HG03354 (cell line): Measurements from ENCODE around the gene RPLP2.

ENCODE experiments used
- ATAC-seq: cut with Tn5 transposase; IDR thresholded peaks from one replicate; pipeline ENCODE4 v1.9.1; 2021; ENCODE audit warnings: mild to moderate bottlenecking; ENCODE audit not compliant: unreplicated experiment, poor library complexity, severe bottlenecking

The RPLP2 gene

DNA sequence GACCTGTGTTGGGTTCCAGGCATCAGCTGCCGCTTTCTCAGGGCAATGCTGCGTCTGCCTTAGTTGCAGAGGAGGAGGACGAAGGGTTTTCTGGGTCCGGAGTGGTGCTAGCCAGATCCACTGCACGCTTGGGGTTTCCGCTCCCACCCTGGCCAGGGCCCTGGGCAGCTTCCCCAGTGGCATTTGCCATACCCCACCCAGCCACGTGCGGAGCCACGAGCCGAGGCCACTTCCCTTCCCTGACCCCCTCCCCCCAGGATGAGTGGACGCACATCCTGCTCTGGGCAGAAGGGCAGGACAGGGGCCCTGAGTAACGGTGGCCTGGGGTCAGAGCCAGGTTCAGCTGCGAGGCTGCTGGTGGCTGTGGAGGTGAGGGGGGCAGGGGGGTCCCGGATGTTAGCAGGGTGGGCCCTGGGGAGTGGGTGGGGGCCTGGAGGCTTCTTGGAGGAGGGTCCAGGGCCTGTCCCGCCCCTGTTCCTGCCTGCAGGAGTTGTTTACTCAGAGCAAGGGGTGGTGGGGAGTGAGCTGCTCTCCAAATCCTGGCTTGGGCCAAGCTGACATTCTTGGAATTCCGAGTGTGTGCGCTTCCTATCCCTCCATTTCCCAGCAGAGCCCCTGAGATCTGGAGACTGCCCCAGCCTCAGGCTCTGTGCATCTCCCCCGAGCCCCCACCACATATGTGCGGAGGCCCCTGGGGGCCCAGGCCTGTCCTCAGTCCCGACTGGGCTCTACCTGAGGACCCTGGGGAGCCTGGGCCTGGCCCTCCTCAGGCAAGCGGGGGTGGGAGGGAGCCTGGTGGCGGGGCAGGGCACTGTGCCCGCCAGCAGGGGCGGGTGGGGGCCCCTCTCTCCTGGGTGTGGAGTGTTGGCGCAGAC lies 34.3 kb downstream of the RPLP2 start:
- ATAC-seq = no peak

DNA sequence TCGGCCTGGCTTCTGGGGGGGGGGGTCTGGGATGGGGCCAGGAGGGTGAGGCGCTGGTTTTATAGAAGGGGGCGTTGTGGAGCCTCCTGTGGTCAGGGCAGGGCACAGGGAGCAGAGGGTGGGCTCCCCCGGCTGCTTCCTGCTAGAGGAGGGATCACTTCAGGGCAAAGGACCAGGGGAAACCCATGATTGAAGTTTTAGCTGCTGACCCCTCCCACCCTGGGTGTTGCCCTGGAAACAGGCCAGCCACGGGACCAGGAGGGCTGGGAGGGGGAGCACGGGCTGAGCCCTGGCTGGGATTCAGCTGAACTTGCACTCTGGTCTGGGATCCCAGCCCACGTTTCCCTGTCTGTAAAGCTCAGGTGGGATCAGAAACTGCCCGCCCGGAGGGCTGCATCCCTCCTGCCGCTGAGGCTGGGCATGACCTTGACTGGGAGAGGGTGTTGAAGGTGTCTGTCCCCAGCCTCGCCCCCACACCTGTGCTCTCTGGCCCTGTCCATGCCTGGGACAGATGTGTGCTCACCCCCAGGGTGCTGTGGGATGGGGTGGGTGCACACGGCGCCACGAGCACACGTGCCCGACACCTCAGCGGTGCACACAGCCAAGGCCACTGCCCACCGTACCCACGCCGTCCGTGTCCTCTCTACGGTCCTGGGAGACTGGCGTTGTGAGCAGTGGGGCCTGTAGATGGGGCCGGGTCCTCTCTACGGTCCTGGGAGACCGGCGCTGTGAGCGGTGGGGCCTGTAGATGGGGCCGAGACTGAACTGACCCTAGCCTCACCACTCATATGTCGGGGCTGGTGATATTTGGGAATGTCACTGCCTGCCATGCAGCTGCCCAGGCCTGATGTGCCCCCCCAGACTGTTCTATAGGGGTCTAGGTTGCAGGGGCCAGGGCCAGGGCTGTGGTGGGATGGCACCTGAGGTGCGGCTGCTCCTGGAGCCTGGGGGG lies 35.2 kb downstream of the RPLP2 start:
- ATAC-seq = no peak

DNA sequence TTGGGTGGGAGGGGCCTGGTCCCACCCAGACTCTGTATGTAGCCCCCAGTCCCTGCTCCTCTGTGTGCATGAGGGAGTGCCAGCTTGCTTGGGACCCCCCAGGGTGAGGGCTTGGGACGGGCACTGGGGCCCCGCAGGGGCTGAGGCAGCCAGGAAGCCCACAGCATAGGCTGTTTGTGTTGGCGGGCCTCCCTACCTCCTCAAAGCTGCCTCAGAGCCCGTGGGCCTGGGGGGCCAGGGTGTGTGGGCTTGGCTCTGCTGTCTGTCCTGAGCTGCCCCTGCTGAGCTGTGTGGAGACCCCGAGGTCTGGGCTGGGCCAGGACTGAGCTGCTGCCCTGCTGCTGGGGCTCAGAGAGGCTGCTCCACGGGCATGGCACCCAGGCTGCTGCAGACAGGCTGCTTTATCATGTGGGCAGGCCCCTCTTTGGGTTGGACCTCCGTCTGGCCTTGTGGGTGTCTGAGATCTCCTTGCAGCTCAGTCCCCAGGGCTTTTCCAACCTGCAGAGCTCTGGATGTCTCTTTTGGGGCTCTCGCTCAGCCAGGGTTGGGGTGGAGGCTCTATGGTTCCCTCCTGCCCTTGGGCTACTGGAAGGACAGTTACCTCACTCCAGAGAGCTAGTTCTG lies 36.2 kb downstream of the RPLP2 start:
- ATAC-seq = no peak

DNA sequence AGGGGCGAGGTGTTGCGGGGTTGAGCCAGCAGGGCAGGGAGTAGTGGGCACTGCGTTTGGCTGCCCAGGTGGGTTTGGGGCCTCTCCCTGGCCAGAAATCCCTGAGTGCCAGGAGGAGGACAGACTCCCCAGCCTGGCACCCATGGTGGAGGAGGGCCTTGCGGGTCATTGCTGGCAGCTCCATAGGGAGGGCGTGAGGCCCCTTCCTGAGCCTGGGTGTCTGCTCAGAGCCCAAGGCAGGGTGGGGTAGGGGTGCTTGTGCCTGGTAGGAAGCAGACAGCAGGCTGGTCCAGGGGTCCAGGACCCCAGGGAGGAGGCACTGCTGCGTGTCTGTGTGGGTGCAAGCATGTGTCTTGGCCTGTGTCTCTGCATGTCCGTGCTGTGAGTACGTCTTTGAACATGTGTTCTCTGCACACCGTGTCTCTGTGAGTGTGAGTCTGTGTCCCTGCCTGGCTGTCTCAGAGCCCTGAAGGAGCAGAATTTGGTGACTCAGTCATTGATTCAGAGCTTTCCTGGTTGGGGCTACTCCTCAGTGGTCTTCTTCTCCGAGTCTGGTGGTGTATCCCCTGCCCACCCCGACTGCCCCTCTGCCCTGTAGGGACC lies 36.8 kb downstream of the RPLP2 start:
- ATAC-seq = no peak

DNA sequence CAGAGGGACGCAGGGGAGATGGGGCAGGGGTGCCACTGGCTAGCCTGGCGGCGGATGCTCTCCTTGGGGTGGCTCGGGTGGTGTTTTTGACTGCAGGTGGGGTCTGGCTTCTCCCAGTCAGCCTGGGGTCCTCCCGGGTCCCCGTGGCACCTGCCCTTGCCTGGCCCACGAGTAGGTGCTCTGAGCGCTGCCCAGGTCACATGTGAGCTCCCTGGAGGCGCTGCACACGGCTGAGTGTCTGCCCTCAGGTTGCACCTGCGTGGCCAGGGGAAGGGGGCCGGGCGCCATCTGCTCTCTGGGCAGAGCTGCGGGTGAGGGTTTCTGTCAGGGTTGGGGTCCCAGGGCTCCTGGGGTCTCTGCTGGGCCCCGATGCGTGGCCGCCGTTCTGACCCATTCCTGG lies 38.1 kb downstream of the RPLP2 start:
- ATAC-seq = no peak

DNA sequence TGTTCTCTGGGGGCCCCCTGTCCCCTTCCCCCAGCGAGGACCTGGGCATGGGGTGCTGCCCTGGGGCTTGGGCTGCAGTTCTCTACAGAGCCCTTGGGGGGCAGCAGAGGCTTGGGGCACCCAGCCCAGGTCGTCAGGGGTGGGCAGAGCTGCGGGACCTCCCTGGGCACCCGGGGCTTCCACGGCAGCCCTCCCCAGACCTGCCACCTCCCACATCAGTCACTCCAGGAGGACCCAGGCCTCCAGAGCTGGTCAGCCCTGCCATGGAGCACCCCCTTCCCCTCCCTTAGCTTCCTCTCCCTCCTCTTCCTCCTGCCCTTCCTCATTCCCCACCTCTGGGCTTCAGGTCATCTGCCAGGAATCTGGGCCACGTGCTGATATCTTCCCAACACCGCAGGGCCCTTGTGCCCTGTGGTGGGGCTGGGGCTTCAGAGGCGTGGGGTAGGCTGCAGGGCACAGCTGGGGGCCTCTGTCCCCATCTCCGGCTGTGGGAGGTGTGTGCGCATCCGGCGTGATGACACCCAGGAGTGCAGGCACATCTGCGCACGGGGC lies 38.7 kb downstream of the RPLP2 start:
- no peak for ATAC-seq

DNA sequence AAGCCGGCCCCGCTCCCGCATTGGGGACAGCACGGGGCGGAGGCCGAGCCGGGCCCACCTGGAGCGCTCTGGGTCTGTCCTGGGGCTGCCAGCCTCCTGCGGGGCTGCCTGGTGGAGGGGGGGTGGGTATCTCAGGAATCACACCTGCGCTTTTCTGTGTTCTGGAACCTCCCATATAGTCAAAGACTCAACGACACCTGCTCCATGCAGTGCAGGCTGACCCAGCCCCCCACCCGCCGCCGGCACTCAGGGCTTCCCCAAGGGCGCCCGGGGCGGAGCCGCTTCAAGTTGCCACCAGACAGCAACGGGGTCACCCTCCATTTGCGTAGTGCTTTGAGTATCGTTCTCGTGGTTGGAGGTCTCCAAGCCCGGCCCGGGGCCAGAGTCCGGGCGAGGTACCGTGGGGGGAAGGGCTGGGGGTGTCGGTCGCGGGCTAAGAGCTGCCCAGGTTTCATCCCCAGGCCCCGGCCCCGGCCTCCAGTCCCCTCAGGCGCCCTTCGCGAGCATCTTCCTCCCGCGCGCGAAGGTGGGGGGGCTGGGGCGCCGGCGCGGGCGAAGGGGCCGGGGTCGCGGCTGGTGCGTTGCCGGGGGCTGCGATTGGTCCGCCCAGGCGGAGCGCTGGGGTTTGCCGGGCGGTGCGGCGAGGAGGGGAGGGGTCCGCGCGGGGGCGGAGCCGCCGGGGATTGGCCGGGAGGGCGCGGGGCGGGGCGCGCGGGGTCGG lies 39.5 kb downstream of the RPLP2 start:
- ATAC-seq = no peak

DNA sequence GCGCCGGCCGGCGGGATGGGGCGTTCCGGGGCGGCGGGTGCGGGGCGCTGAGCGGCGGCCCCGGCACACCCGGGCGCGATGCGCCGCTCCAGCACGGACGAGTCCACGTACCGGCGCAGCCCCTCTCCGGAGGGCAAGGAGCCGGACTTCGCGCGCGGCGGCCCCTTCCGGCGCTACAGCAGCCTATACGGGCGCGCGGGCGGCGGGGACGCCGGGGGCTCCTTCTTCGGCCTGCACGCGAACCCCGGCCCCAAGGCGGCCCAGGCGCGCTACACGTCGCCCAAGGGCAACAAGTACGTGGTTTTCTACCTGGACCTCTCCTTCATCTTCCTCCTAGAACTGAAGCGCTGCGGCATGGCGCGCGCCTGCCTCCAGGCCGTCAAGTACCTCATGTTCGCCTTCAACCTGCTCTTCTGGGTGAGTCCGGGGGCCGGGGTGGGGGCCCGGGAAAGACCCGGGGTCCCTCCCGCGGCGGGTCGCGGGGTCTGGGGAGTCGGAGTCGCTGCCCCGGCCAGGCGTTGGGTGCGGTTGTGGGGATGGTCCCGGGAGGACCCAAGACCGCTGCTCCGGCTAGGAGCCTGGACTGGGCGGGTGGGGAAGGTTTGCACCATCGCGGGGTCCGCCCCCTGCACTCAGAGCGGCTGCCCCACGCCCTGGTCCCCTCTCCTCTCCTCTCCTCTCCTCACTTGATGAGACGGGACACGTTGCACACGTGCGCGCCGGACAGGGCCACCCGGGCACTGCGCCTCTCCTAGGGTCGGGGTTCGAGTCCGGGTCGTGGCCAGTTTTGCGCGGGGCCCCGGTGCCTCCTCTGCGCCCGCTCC lies 40.4 kb downstream of the RPLP2 start:
- no peak for ATAC-seq

DNA sequence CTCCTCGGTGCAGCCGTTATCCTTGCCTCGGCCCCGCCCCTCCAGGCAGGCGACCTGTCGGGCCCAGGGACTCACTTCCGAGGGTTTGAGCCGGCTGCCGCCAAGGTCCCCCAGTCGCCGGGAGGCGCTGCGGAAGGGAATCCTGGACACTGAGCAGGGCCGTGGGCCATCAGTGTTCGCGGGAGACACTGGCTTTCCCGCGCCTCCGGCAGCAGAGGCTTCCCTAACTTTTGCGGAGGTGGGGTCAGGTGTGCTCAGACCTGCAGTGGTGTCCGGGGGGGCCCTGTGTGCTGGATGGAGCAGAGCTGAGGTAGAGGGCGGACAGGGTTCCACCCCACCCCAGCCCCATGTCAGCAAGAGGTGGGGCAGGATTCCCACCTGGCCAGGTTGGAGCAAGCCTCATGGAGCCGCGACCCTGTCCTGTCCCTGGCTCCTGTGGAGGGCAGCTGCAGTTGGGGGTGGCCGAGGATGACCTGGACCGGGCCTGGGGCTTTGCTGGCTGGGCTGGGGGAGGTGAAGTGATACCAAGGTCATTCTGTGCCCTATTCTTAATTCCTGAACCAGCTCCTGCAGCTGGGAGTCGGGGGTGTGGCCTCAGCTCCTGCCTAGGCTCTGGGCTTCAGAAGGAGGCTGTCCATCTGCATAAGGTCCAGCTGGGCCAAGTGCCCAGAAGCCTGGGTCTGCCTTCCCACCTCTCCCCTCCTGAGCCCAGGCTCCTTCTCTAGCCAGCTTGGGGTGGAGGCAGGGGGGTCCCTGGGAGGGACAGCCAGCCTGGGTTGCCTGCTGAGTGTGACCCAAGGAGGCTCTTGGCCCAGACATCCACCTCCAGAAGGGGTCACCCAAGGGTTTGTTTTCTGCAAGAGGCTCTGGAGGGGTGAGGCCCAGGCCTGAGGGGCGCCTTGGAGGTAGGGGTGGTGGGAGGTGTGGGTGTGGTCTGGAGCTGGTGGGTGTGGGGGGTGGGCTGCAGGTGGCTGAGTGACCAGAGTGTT lies 41.3 kb downstream of the RPLP2 start:
- ATAC-seq = no peak

DNA sequence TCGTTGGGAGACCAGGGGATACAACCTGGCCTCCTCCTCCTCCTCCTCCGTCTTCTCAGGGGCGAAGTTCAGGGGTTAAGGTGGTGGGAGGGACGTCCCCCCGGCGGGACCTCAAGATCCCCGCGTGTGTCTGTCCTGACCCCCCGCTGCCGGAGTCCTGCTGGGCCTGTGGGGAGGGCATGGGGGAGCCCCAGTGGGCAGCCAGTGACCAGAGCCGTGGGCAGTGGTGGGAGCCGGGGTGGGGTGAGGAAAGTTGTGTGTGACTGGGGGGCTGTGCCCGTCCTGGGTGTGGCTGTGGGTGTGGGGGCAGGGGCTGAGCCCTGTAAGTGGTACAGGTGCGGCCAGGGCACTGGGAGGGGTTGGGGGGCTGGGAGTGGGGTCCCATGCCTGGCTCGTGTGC lies 43.0 kb downstream of the RPLP2 start:
- ATAC-seq = no peak

DNA sequence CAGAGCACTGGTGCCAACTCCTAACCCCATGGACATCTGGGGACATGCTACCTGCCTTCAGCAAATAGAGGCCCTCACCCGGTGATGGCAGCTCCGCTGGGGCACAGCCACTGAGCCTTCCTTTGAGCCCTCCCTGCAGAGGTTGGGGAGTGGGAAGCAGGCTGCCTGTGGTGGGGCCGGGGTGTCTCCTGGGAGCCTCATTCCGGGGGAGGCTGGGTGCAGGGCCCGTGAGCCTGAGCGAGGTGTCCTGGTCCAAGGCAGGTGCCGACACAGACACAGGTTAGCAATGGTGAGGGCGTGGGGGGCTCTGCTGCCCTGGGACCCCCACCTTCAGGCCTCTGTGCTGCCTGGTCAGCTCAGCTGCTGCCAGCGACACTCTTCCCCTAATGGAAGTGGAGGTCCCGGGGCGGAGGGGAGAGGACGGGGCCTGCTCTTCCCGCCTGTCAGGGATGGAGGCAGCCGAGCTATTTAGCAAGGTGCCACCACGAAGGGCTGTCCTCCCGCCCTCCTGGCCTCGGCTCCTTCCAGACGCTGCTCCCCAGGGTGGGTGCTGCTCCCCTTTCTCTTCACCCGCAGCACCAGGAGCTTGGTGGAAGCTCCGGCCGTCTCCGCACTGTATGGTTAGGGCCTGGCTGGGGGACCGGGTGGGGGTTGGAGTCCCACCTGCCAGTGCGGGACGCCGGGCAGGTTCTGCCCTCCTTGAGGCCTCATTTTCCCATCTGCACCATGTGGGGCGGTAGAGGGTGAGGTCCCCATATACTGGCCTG lies 44.1 kb downstream of the RPLP2 start:
- ATAC-seq = no peak

DNA sequence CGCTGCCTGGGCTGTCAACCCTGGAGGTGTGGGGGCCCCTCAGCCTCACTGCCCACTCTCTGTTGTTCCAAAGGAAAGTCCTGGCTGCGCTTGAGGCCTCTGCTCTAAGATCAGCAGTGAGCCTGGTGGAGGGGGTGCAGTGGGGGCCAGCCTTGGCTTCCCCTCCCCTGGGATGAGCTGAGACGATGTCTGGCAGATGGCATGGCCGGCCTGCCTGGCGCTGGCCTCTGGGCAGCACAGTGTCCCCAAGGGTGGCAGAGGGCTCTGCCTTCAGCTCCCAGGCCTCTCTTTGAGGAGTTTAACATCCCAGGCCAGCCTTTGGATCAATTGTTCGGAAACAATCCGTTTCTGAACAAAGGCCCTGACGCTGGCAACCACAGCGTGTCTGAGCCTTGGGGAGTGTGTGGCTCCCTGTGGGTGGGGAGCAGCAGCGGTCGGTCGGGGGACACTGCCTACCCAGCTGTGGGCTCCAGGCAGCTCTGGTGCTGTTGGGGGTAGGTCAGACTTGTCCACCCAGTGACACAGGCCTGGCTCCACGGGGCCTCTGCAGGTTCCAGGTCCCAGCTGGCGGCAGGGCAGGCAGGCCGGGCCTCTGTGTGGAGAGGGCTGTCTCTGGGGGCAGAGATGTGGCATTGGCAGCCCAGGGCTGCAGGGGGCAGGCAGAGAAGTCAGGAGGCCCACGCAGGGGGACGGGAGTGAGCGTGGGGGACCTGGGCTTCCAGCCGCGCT lies 45.0 kb downstream of the RPLP2 start:
- no peak for ATAC-seq

DNA sequence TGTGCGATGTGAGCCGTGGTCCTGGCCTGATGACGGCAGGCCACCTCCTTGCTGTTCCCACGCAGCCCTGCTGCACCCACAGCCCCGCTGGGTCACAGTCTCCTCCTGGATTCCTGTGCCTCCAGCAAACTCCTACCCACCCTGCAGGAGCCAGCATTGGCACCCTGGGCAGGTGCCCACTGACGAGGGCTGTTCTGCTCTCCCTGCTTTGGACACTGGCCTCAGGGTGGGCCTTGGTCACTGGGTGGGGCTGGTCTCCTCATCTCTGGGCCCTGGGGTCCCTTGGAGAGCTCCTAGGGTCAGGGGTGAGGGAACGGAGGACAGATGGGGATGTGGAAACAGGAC lies 45.5 kb downstream of the RPLP2 start:
- ATAC-seq = no peak

DNA sequence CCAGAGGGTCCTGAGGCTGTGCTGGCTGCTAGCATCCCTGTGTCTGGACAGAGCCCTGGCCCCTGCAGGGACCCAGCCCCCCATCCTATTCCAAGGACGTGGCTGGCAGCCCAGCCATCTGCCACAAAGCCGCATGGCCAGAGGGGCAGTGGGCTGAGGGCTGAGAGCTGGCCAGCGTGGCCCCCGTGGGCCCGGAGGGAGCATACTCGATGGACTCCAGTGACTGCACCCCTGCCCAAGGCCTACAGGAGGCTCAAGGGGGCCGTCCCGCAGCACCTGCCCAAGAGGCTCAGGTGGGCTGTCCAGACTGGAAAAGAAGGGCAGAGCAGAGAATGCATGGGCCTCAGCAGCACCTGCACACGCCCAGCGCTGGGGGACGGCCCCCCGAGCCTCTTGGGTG lies 46.0 kb downstream of the RPLP2 start:
- no peak for ATAC-seq

DNA sequence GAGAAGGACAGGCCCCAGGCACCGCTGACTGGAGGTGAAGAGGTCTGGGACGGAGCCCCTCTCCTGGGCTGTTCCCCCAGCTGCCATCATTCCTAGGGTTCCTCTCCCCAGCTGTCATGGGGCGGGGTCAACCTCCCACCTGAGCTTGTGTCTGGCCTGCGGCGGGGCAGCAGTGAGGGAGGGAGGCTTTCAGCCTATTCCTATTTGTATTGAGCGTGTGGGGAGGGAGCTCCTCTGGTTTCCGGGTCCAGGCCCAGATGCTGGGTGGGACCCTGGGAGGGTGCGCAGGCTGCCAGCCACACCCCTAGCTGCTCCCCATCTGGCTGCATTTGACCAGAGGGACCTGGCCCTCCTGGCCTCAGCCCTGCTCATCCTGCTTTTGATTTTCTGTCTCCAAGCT lies 46.6 kb downstream of the RPLP2 start:
- ATAC-seq = no peak
